ENCODE data around the gene PIKFYVE.

Gene PIKFYVE

GRCh38 chr2:208358758-208359631 lies 92.9 kb downstream of the PIKFYVE start:
- Histone ChIP-seq H3K36me3 (ENCODE audit: control insufficient read depth, insufficient read depth, low read length) (peaks cover 17% of the 10 kb centered on the region), H3K4me1 (ENCODE audit: control insufficient read depth, insufficient read depth, low read length, poor library complexity, severe bottlenecking) (no peaks in the 10 kb centered on the region), H3K9me3 (ENCODE audit: control insufficient read depth, low read length) (no peaks in the 10 kb centered on the region), H3K27ac (ENCODE audit: insufficient read depth, low read length, poor library complexity, severe bottlenecking) (no peak overlapping the region), H3K4me3 (ENCODE audit: insufficient read depth, low read depth, low read length, poor library complexity, severe bottlenecking) (no peak overlapping the region), H3K27me3 (replicated peaks; ENCODE audit: control insufficient read depth, insufficient read depth, low read length, poor library complexity, severe bottlenecking) (no peaks in the 10 kb centered on the region)
- DNase-seq: no peak

- H3K27ac ChIP-seq (ENCODE audit: insufficient read depth, low read length, poor library complexity, severe bottlenecking): no peak overlapping the region
- peak in 1 of 3 donors; percentile 24 for DNase-seq
Measured at GRCh38 chr2:208359632-208359986, 93.6 kb downstream of the PIKFYVE start.

GRCh38 chr2:208360259-208361076 lies 94.4 kb downstream of the PIKFYVE start:
- Histone ChIP-seq H3K27me3 (replicated peaks; ENCODE audit: control insufficient read depth, insufficient read depth, low read length, poor library complexity, severe bottlenecking) (no peaks in the 10 kb centered on the region), H3K9me3 (ENCODE audit: control insufficient read depth, low read length) (no peaks in the 10 kb centered on the region), H3K4me1 (ENCODE audit: control insufficient read depth, insufficient read depth, low read length, poor library complexity, severe bottlenecking) (no peaks in the 10 kb centered on the region), H3K27ac (ENCODE audit: insufficient read depth, low read length, poor library complexity, severe bottlenecking) (no peak overlapping the region), H3K4me3 (ENCODE audit: insufficient read depth, low read depth, low read length, poor library complexity, severe bottlenecking) (no peak overlapping the region), H3K36me3 (ENCODE audit: control insufficient read depth, insufficient read depth, low read length) (peaks cover 8% of the 10 kb centered on the region)
- no peak for DNase-seq

More at GRCh38 chr2:208359632-208359986, 93.6 kb downstream of the PIKFYVE start:
- H3K4me3 ChIP-seq (ENCODE audit: insufficient read depth, low read depth, low read length, poor library complexity, severe bottlenecking): no peak overlapping the region
- H3K9me3 ChIP-seq (ENCODE audit: control insufficient read depth, low read length): no peaks in the 10 kb centered on the region
- H3K27me3 ChIP-seq (replicated peaks; ENCODE audit: control insufficient read depth, insufficient read depth, low read length, poor library complexity, severe bottlenecking): no peaks in the 10 kb centered on the region
- peaks cover 13% of the 10 kb centered on the region for H3K36me3 ChIP-seq (ENCODE audit: control insufficient read depth, insufficient read depth, low read length)
- H3K4me1 ChIP-seq (ENCODE audit: control insufficient read depth, insufficient read depth, low read length, poor library complexity, severe bottlenecking): no peaks in the 10 kb centered on the region

- no peak for DNase-seq
- Histone ChIP-seq H3K4me3 (ENCODE audit: insufficient read depth, low read depth, low read length, poor library complexity, severe bottlenecking) (no peak overlapping the region), H3K27ac (ENCODE audit: insufficient read depth, low read length, poor library complexity, severe bottlenecking) (no peak overlapping the region), H3K4me1 (ENCODE audit: control insufficient read depth, insufficient read depth, low read length, poor library complexity, severe bottlenecking) (no peaks in the 10 kb centered on the region), H3K27me3 (replicated peaks; ENCODE audit: control insufficient read depth, insufficient read depth, low read length, poor library complexity, severe bottlenecking) (no peaks in the 10 kb centered on the region), H3K36me3 (ENCODE audit: control insufficient read depth, insufficient read depth, low read length) (peaks cover 8% of the 10 kb centered on the region), H3K9me3 (ENCODE audit: control insufficient read depth, low read length) (no peaks in the 10 kb centered on the region)
Measured at GRCh38 chr2:208361077-208361441, 95.0 kb downstream of the PIKFYVE start.

GRCh38 chr2:208363485-208363884 lies 97.4 kb downstream of the PIKFYVE start:
- DNase-seq: no peak
- Histone ChIP-seq H3K9me3 (ENCODE audit: control insufficient read depth, low read length) (no peaks in the 10 kb centered on the region), H3K27ac (ENCODE audit: insufficient read depth, low read length, poor library complexity, severe bottlenecking) (no peak overlapping the region), H3K27me3 (replicated peaks; ENCODE audit: control insufficient read depth, insufficient read depth, low read length, poor library complexity, severe bottlenecking) (no peaks in the 10 kb centered on the region), H3K4me1 (ENCODE audit: control insufficient read depth, insufficient read depth, low read length, poor library complexity, severe bottlenecking) (no peaks in the 10 kb centered on the region), H3K4me3 (ENCODE audit: insufficient read depth, low read depth, low read length, poor library complexity, severe bottlenecking) (no peak overlapping the region), H3K36me3 (ENCODE audit: control insufficient read depth, insufficient read depth, low read length) (no peaks in the 10 kb centered on the region)

GRCh38 chr2:208366215-208367127 lies 100.4 kb downstream of the PIKFYVE start:
- no peaks in the 10 kb centered on the region for H3K36me3 ChIP-seq (ENCODE audit: control insufficient read depth, insufficient read depth, low read length)
- H3K27me3 ChIP-seq (replicated peaks; ENCODE audit: control insufficient read depth, insufficient read depth, low read length, poor library complexity, severe bottlenecking): no peaks in the 10 kb centered on the region
- H3K4me1 ChIP-seq (ENCODE audit: control insufficient read depth, insufficient read depth, low read length, poor library complexity, severe bottlenecking): no peaks in the 10 kb centered on the region
- H3K27ac ChIP-seq (ENCODE audit: insufficient read depth, low read length, poor library complexity, severe bottlenecking): no peak overlapping the region
- no peak overlapping the region for H3K4me3 ChIP-seq (ENCODE audit: insufficient read depth, low read depth, low read length, poor library complexity, severe bottlenecking)
- DNase-seq: no peak
- no peaks in the 10 kb centered on the region for H3K9me3 ChIP-seq (ENCODE audit: control insufficient read depth, low read length)

GRCh38 chr2:208369091-208369490 lies 103.0 kb downstream of the PIKFYVE start:
- H3K4me3 ChIP-seq (ENCODE audit: insufficient read depth, low read depth, low read length, poor library complexity, severe bottlenecking): no peak overlapping the region
- no peak for DNase-seq
- no peaks in the 10 kb centered on the region for H3K9me3 ChIP-seq (ENCODE audit: control insufficient read depth, low read length)
- no peaks in the 10 kb centered on the region for H3K27me3 ChIP-seq (replicated peaks; ENCODE audit: control insufficient read depth, insufficient read depth, low read length, poor library complexity, severe bottlenecking)
- no peaks in the 10 kb centered on the region for H3K4me1 ChIP-seq (ENCODE audit: control insufficient read depth, insufficient read depth, low read length, poor library complexity, severe bottlenecking)
- H3K36me3 ChIP-seq (ENCODE audit: control insufficient read depth, insufficient read depth, low read length): no peaks in the 10 kb centered on the region
- H3K27ac ChIP-seq (ENCODE audit: insufficient read depth, low read length, poor library complexity, severe bottlenecking): no peak overlapping the region

- DNase-seq: no peak
- no peaks in the 10 kb centered on the region for H3K9me3 ChIP-seq (ENCODE audit: control insufficient read depth, low read length)
- H3K4me3 ChIP-seq (ENCODE audit: insufficient read depth, low read depth, low read length, poor library complexity, severe bottlenecking): no peak overlapping the region
- H3K27ac ChIP-seq (ENCODE audit: insufficient read depth, low read length, poor library complexity, severe bottlenecking): no peak overlapping the region
- H3K27me3 ChIP-seq (replicated peaks; ENCODE audit: control insufficient read depth, insufficient read depth, low read length, poor library complexity, severe bottlenecking): no peaks in the 10 kb centered on the region
- H3K36me3 ChIP-seq (ENCODE audit: control insufficient read depth, insufficient read depth, low read length): no peaks in the 10 kb centered on the region
- no peaks in the 10 kb centered on the region for H3K4me1 ChIP-seq (ENCODE audit: control insufficient read depth, insufficient read depth, low read length, poor library complexity, severe bottlenecking)
Measured at GRCh38 chr2:208370881-208371633, 105.0 kb downstream of the PIKFYVE start.

- Histone ChIP-seq H3K36me3 (ENCODE audit: control insufficient read depth, insufficient read depth, low read length) (no peaks in the 10 kb centered on the region), H3K27ac (ENCODE audit: insufficient read depth, low read length, poor library complexity, severe bottlenecking) (no peak overlapping the region), H3K4me1 (ENCODE audit: control insufficient read depth, insufficient read depth, low read length, poor library complexity, severe bottlenecking) (no peaks in the 10 kb centered on the region), H3K4me3 (ENCODE audit: insufficient read depth, low read depth, low read length, poor library complexity, severe bottlenecking) (no peak overlapping the region), H3K9me3 (ENCODE audit: control insufficient read depth, low read length) (no peaks in the 10 kb centered on the region), H3K27me3 (replicated peaks; ENCODE audit: control insufficient read depth, insufficient read depth, low read length, poor library complexity, severe bottlenecking) (no peaks in the 10 kb centered on the region)
- DNase-seq: no peak
Measured at GRCh38 chr2:208371634-208371935, 105.5 kb downstream of the PIKFYVE start.

Data from effector memory CD4-positive, alpha-beta T cell (primary cell).